OCI-LY7 (cell line): ENCODE data around the gene ARHGAP21. TPM values are rescaled to one million over a fixed set of nuclear protein-coding genes. Genes with fewer than 3 reads are reported as not detected.
"Not testable (repeated sequence)": the region's sequence is repeated elsewhere in the genome, so short reads cannot be mapped to it uniquely, and the experiment has no call there.

Experiments used
- BruUV-seq: library from RNA; stranded (reverse); fragments of 400-500 nt; replicated peaks from 2 replicates; lab custom pipeline; 2021; lab: Mats Ljungman, UMichigan
- CTCF ChIA-PET: fragments of 300-600 bp; sonication (Branson Sonifier 250); formaldehyde crosslinking; loops from one replicate; lab custom pipeline; 2022; ENCODE audit warnings: antibody characterized with exemption; ENCODE audit not compliant: unreplicated experiment; lab: Charles Lee
- POLR2A ChIA-PET: fragments of 300-600 bp; sonication (Branson Sonifier 250); formaldehyde crosslinking; loops from one replicate; lab custom pipeline; 2022; ENCODE audit warnings: antibody characterized with exemption; lab: Charles Lee
- DNase-seq: peaks from one replicate; pipeline ENCODE4 v3.0.0-alpha.2; 2015; ENCODE audit warnings: low spot score
- H2AFZ ChIP-seq: fragments of 200-600 bp; sonication (generic), shearing (Covaris generic); 2 replicates; pipeline ENCODE4 v1.6.1; 2014; ENCODE audit warnings: mild to moderate bottlenecking, antibody characterized with exemption, low read length, moderate library complexity
- H3K27ac ChIP-seq: fragments of 200-600 bp; sonication (generic); 2 replicates; pipeline ENCODE4 v1.5.1; 2014; ENCODE audit warnings: mixed run types, low read depth, mild to moderate bottlenecking, moderate library complexity, low read length, inconsistent platforms; ENCODE audit not compliant: poor library complexity, severe bottlenecking
- H3K36me3 ChIP-seq: fragments of 200-600 bp; sonication (generic); 2 replicates; pipeline ENCODE4 v1.6.1; 2014; ENCODE audit warnings: mild to moderate bottlenecking, antibody characterized with exemption, low read length, moderate library complexity, mixed read lengths; ENCODE audit not compliant: insufficient read depth
- H3K4me1 ChIP-seq: fragments of 200-600 bp; sonication (generic); 2 replicates; pipeline ENCODE4 v1.5.1; 2014; ENCODE audit warnings: mild to moderate bottlenecking, low read length; ENCODE audit not compliant: insufficient read depth, poor library complexity, severe bottlenecking
- H3K4me2 ChIP-seq: fragments of 200-600 bp; sonication (generic); 2 replicates; pipeline ENCODE4 v1.6.1; 2014; ENCODE audit warnings: mild to moderate bottlenecking, low read length
- H3K4me3 ChIP-seq: fragments of 200-600 bp; sonication (generic); 2 replicates; pipeline ENCODE4 v1.5.1; 2014; ENCODE audit warnings: mild to moderate bottlenecking, low read depth, low read length; ENCODE audit not compliant: poor library complexity, severe bottlenecking
- H3K79me2 ChIP-seq: fragments of 200-600 bp; sonication (generic); 2 replicates; pipeline ENCODE4 v1.6.1; 2016; ENCODE audit warnings: low read depth, mild to moderate bottlenecking, low read length, moderate library complexity, mixed read lengths; ENCODE audit not compliant: insufficient read depth
- H3K9me2 ChIP-seq: fragments of 200-600 bp; sonication (generic); 2 replicates; pipeline ENCODE4 v1.6.1; 2016; ENCODE audit warnings: mild to moderate bottlenecking, low read length, mixed read lengths; ENCODE audit not compliant: insufficient read depth
- H3K9me3 ChIP-seq: fragments of 200-600 bp; sonication (generic); 2 replicates; pipeline ENCODE4 v1.6.1; 2014; ENCODE audit warnings: mild to moderate bottlenecking, mixed run types, low read length, mixed read lengths
- H4K20me1 ChIP-seq: fragments of 200-600 bp; sonication (generic); 2 replicates; pipeline ENCODE4 v1.6.1; 2014; ENCODE audit warnings: mild to moderate bottlenecking, antibody characterized with exemption, low read length, moderate library complexity, mixed read lengths; ENCODE audit not compliant: insufficient read depth
- EZH2phosphoT487 ChIP-seq: fragments of 200-600 bp; sonication (generic); IDR thresholded peaks from 2 replicates; pipeline ENCODE4 v1.6.1; 2018; ENCODE audit warnings: low read depth, borderline replicate concordance, mild to moderate bottlenecking, mixed run types, antibody characterized with exemption, low read length, moderate library complexity, mixed read lengths
- intact Hi-C: fragments of 100-400 bp; cut with micrococcal nuclease; formaldehyde crosslinking; loops from one replicate; pipeline ENCODE4 v1.10.0; 2022; ENCODE audit not compliant: unreplicated experiment
- total RNA-seq, 2 experiments: library from RNA; depleted of rRNA in 1 of 2; stranded (reverse); fragments of >200 nt in 1 of 2; shearing (Covaris generic) in 1 of 2; gene quantifications; 2 replicates each; pipeline ENCODE4 v1.2.3, GENCODE V29; 2014 to 2022
- TF ChIP-seq, protein P1 (sequence below): fragments of 200-600 bp; sonication (generic); conservative IDR thresholded peaks from 2 replicates; pipeline ENCODE4 v1.5.1; 2014; ENCODE audit warnings: mild to moderate bottlenecking, antibody characterized with exemption, low read length, moderate library complexity, mixed read lengths

Gene ARHGAP21
- total RNA-seq, 2 experiments from 2014 or later = 24.2 to 44.9 TPM

DNA sequence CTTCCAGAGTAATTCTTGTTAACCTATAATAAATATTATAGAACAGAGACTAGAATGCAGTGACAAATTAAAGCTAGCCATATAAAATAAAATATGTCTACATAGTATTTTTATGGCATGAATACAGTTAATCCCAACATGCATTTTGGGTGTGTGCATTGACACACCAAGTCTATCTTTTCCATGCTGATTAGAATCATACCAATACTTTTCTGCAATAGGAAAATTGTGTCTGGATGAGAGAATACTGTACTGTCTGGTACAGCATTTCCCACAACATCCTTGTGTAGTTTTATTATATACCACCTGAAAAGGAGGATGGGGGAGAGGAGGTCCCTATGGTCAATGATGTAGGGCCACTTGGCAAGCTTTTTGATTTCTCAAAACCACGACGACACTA lies 100.3 kb downstream of the ARHGAP21 start:
- BruUV-seq = no TSS peak
- Histone ChIP-seq H3K9me3 (no peaks in the 10 kb centered on the region), H3K27ac (peak overlapping the region; percentile 68), H3K4me1 (peaks cover 15% of the 10 kb centered on the region), H3K79me2 (no peaks in the 10 kb centered on the region), H3K4me2 (peak overlapping the region; percentile 63), H3K4me3 (no peak overlapping the region), H2AFZ (no peak overlapping the region), H3K9me2 (no peaks in the 10 kb centered on the region), H3K36me3 (no peaks in the 10 kb centered on the region), H4K20me1 (no peaks in the 10 kb centered on the region)
- CTCF ChIA-PET = no interaction called here
- no peak for DNase-seq
- intact Hi-C loops = loop anchor here (5.0 kb wide), 2 partner anchors 99 to 394 kb away; partner anchors contain the start of genes ARHGAP21, ENKUR and THNSL1
- POLR2A ChIA-PET = interaction anchor here (0.9 to 2.2 kb wide), 4 partner anchors 10 to 100 kb away, joined by 3 to 13 read pairs (median 8); partner anchors contain the start of gene ARHGAP21
- TF ChIP-seq, protein P1, sequence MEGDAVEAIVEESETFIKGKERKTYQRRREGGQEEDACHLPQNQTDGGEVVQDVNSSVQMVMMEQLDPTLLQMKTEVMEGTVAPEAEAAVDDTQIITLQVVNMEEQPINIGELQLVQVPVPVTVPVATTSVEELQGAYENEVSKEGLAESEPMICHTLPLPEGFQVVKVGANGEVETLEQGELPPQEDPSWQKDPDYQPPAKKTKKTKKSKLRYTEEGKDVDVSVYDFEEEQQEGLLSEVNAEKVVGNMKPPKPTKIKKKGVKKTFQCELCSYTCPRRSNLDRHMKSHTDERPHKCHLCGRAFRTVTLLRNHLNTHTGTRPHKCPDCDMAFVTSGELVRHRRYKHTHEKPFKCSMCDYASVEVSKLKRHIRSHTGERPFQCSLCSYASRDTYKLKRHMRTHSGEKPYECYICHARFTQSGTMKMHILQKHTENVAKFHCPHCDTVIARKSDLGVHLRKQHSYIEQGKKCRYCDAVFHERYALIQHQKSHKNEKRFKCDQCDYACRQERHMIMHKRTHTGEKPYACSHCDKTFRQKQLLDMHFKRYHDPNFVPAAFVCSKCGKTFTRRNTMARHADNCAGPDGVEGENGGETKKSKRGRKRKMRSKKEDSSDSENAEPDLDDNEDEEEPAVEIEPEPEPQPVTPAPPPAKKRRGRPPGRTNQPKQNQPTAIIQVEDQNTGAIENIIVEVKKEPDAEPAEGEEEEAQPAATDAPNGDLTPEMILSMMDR = no peak
- TF ChIP-seq EZH2phosphoT487 = no peak

DNA sequence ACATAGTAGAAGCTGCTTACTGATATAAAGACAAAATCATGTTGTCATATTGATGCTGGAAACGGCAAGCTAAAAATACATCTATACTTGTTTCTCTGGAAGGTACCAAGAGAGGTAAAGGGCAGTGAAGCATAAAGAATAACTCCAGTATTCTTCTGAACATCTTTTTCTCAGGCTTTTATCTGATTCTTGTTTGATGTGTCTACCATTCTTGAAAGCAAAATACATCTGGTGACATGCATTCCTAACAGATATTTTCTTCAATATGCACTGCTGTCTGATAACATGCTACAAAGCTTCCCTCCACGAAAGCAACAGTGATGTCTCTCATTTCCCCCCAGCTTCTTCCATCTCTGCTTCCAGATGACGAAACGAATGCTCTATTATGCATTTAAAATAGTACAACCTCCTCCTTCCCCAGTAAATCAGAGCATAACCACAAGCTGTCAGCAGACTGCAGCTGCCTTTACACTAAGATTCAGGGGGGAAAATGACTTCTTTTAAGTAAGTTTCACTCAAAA lies 100.8 kb downstream of the ARHGAP21 start:
- Histone ChIP-seq H3K36me3 (no peaks in the 10 kb centered on the region), H2AFZ (peak overlapping the region; percentile 28; the same call in 1 of the 2 replicates), H4K20me1 (no peaks in the 10 kb centered on the region), H3K27ac (peak overlapping the region; percentile 68), H3K9me3 (no peaks in the 10 kb centered on the region), H3K4me1 (peaks cover 15% of the 10 kb centered on the region), H3K79me2 (no peaks in the 10 kb centered on the region), H3K9me2 (no peaks in the 10 kb centered on the region), H3K4me2 (peak overlapping the region; percentile 63), H3K4me3 (peak overlapping the region; percentile 60)
- no peak for TF ChIP-seq EZH2phosphoT487
- TF ChIP-seq, protein P1 = no peak
- peak; percentile 78 for DNase-seq
- intact Hi-C loops = loop anchor here (5.0 kb wide), 2 partner anchors 99 to 394 kb away; partner anchors contain the start of genes ARHGAP21, ENKUR and THNSL1
- POLR2A ChIA-PET = interaction anchor here (0.5 to 2.2 kb wide), 7 partner anchors 10 to 101 kb away, joined by 3 to 13 read pairs (median 6); partner anchors contain the start of gene ARHGAP21
- CTCF ChIA-PET = no interaction called here
- BruUV-seq = no TSS peak

DNA sequence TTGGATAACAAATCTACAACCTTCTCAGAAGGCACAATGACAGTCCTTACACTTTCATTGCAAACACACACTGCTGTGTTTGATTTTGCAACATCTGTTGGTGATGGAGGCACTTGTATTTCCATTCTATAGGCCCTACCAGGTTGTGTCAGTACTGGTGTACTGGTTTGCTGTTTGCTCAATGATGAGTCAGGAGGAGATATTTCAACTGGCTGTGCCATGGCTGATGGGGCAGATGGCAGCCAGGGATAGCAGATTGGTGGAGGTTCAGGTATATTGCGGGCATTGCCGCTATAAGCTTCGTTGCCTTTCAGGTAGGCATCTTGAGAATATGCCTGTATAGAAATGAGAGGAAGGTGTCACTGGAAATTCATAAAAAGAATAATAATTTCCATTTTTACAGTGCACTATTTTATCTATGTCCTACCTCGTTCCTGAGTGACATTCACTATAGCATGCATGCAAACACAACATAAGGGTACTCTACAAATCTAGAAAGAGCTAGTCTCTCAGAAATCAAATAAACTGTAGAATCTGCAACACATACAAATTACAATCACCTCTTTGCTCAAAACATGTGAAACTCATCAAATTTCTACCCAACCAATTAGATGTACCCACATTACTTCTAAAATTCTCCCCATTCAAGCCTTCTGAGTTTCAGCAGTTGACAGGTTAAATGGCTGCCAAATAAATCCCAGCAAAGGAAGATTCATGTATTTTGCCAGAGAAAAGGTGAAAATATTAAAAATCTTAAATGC lies 102.5 kb downstream of the ARHGAP21 start:
- H3K4me1 ChIP-seq = peaks cover 15% of the 10 kb centered on the region
- H2AFZ ChIP-seq, H3K9me3 ChIP-seq, H4K20me1 ChIP-seq, H3K79me2 ChIP-seq, H3K9me2 ChIP-seq, H3K36me3 ChIP-seq, DNase-seq, CTCF ChIA-PET, H3K4me3 ChIP-seq, BruUV-seq, H3K27ac ChIP-seq, H3K4me2 ChIP-seq: not testable (repeated sequence)
- POLR2A ChIA-PET = interaction anchor here (2.1 to 2.2 kb wide), 2 partner anchors 8 to 103 kb away, joined by 9 to 13 read pairs; partner anchors contain the start of gene ARHGAP21
- intact Hi-C loops = loop anchor here (5.0 kb wide), 2 partner anchors 101 to 396 kb away; partner anchors contain the start of genes ARHGAP21, ENKUR and THNSL1

DNA sequence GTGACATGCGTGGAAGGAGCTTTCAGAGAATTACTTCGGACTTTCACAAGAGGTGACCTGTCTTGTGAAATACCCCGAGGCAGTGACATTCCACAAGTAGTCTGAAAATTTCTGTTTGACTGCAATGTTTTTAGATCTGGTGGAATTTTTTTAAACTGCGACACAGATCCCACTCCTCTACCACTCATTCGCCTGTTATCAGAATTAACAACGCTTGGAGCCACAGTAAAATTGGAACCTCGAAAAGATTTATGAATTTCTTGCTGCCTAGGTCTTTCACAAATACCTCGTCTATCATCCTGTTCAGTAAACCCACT lies 103.7 kb downstream of the ARHGAP21 start:
- POLR2A ChIA-PET, H4K20me1 ChIP-seq, H3K27ac ChIP-seq, H3K36me3 ChIP-seq, H3K9me2 ChIP-seq, CTCF ChIA-PET, H3K79me2 ChIP-seq, H3K4me3 ChIP-seq, DNase-seq, H2AFZ ChIP-seq, H3K4me2 ChIP-seq, H3K9me3 ChIP-seq: not testable (repeated sequence)
- BruUV-seq = TSS peak; percentile 47
- intact Hi-C loops = loop anchor here (5.0 kb wide), 2 partner anchors 102 to 397 kb away; partner anchors contain the start of genes ARHGAP21, ENKUR and THNSL1
- peaks cover 15% of the 10 kb centered on the region for H3K4me1 ChIP-seq
